DOHH2 (cell line): ENCODE data around the gene FGF11.

ENCODE experiments used
- H3F3A ChIP-seq: fragments of 200-600 bp; sonication (generic), shearing (Covaris generic); 2 replicates; pipeline ENCODE4 v1.6.0; 2016; ENCODE audit warnings: antibody characterized with exemption, mild to moderate bottlenecking; ENCODE audit not compliant: control insufficient read depth, insufficient read depth
- H3K27ac ChIP-seq: fragments of 200-600 bp; sonication (generic); 2 replicates; pipeline ENCODE4 v1.5.1; 2014; ENCODE audit warnings: low read depth, mild to moderate bottlenecking, low read length, moderate library complexity
- H3K27me3 ChIP-seq: fragments of 200-600 bp; sonication (generic); 2 replicates; pipeline ENCODE4 v1.6.1; 2014; ENCODE audit warnings: mild to moderate bottlenecking, low read length, mixed read lengths; ENCODE audit not compliant: control insufficient read depth
- H3K36me3 ChIP-seq: fragments of 200-600 bp; sonication (generic); 2 replicates; pipeline ENCODE4 v1.6.1; 2014; ENCODE audit warnings: mild to moderate bottlenecking, low read length, moderate library complexity, mixed read lengths; ENCODE audit not compliant: control insufficient read depth
- H3K4me1 ChIP-seq: fragments of 200-600 bp; sonication (generic); 2 replicates; pipeline ENCODE4 v1.6.1; 2014; ENCODE audit warnings: mild to moderate bottlenecking, low read length, mixed read lengths; ENCODE audit not compliant: control insufficient read depth
- H3K4me2 ChIP-seq: fragments of 200-600 bp; sonication (generic); 2 replicates; pipeline ENCODE4 v1.6.0; 2014; ENCODE audit warnings: mild to moderate bottlenecking, low read length, moderate library complexity
- H3K4me3 ChIP-seq: fragments of 200-600 bp; sonication (generic); 2 replicates; pipeline ENCODE4 v1.5.1; 2014; ENCODE audit warnings: mild to moderate bottlenecking, low read length, mixed read lengths
- H3K79me2 ChIP-seq: fragments of 200-600 bp; sonication (generic); 2 replicates; pipeline ENCODE4 v1.6.1; 2014; ENCODE audit warnings: mild to moderate bottlenecking, low read length, mixed read lengths; ENCODE audit not compliant: control insufficient read depth
- H3K9me2 ChIP-seq: fragments of 200-600 bp; sonication (generic); replicated peaks from 2 replicates; pipeline ENCODE4 v1.6.1; 2014; ENCODE audit warnings: mild to moderate bottlenecking, low read length, mixed read lengths; ENCODE audit not compliant: control insufficient read depth
- H3K9me3 ChIP-seq: fragments of 200-600 bp; sonication (generic); 2 replicates; pipeline ENCODE4 v1.6.1; 2014; ENCODE audit warnings: antibody characterized with exemption, low read length, mixed read lengths; ENCODE audit not compliant: control insufficient read depth, insufficient read depth
- H4K20me1 ChIP-seq: fragments of 200-600 bp; sonication (generic); 2 replicates; pipeline ENCODE4 v1.6.0; 2014; ENCODE audit warnings: low read depth, mild to moderate bottlenecking, antibody characterized with exemption, low read length, moderate library complexity; ENCODE audit not compliant: control insufficient read depth, insufficient read depth
- CTCF ChIP-seq: fragments of 200-600 bp; sonication (generic); IDR thresholded peaks from one replicate; pipeline ENCODE4 v1.5.1; 2014; ENCODE audit warnings: antibody characterized with exemption, mild to moderate bottlenecking, low read depth, low read length; ENCODE audit not compliant: poor library complexity, severe bottlenecking
- EZH2phosphoT487 ChIP-seq: fragments of 200-600 bp; sonication (generic); IDR thresholded peaks from 2 replicates; pipeline ENCODE4 v1.6.1; 2017; ENCODE audit warnings: borderline replicate concordance, mild to moderate bottlenecking, antibody characterized with exemption, low read length, moderate library complexity, mixed read lengths

Gene FGF11

DNA sequence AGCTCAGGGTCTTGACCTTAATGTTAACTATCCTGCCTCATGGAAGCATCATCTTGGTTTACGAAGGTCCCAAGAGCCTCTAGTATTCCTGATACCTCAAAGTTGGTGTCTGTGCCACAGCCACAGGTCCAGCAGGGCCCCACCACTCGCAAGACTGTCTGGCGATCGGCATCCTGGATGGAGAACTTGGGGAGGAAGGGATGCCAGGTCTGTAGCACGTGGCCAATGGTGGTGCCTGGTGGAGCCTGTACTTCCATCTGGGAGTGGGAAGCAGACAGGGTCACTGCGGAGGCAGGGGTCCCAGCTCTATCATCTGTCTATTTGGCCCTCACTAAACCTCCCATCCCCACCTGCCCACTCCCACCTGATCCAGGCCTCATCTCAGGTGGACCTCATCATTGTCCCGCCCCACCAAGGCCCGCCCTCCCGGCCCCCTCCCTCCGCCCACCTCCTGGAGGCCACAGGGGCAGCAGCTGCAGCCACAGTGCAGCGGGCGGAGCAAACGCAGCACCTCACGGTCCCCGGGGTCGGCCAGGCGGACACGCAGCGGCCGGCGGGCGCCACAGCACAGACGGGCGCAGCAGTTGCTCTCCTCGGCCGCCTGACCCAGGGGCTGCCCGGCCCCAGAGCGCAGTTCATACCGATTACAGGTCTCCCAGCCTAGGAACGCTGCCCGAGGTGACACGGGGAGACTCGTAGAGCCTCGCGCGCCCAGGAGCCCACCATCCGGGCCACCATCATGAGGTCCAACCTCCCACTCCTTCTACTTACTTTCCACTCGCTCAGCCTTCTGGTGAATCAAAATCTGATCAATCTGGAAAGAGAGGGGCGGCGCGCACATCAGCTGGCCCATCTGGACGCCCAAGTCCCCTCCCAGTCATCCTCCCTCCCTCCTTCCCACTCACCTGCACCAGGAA is 46.4 kb upstream of the FGF11 start:
- H3K9me3 ChIP-seq: no peaks in the 10 kb centered on the region
- peaks cover 4% of the 10 kb centered on the region; the same call in 1 of the 2 replicates for H3F3A ChIP-seq
- peak overlapping the region; percentile 90 for H3K4me2 ChIP-seq
- peaks cover 14% of the 10 kb centered on the region for H3K4me1 ChIP-seq
- H3K4me3 ChIP-seq: peak overlapping the region; percentile 83
- H3K79me2 ChIP-seq: peaks cover 6% of the 10 kb centered on the region; the same call in 1 of the 2 replicates
- H3K9me2 ChIP-seq: no peaks in the 10 kb centered on the region
- no peaks in the 10 kb centered on the region for H4K20me1 ChIP-seq
- no peaks in the 10 kb centered on the region for H3K36me3 ChIP-seq
- H3K27ac ChIP-seq: no peak overlapping the region
- H3K27me3 ChIP-seq: no peaks in the 10 kb centered on the region
- TF ChIP-seq CTCF (no peak), EZH2phosphoT487 (no peak)

- H3K9me3 ChIP-seq: no peaks in the 10 kb centered on the region
- H3K36me3 ChIP-seq: no peaks in the 10 kb centered on the region
- H3K4me3 ChIP-seq: peak overlapping the region; percentile 83
- no peak overlapping the region for H3K27ac ChIP-seq
- TF ChIP-seq EZH2phosphoT487 (no peak), CTCF (no peak)
- peaks cover 14% of the 10 kb centered on the region for H3K4me1 ChIP-seq
- no peaks in the 10 kb centered on the region for H3K9me2 ChIP-seq
- H3K27me3 ChIP-seq: no peaks in the 10 kb centered on the region
- no peaks in the 10 kb centered on the region for H4K20me1 ChIP-seq
- H3F3A ChIP-seq: peaks cover 4% of the 10 kb centered on the region; the same call in 1 of the 2 replicates
- peak overlapping the region; percentile 90 for H3K4me2 ChIP-seq
- H3K79me2 ChIP-seq: peaks cover 6% of the 10 kb centered on the region; the same call in 1 of the 2 replicates
Measured at GRCh38 chr17:7393613-7394451, 45.5 kb upstream of the FGF11 start.

DNA sequence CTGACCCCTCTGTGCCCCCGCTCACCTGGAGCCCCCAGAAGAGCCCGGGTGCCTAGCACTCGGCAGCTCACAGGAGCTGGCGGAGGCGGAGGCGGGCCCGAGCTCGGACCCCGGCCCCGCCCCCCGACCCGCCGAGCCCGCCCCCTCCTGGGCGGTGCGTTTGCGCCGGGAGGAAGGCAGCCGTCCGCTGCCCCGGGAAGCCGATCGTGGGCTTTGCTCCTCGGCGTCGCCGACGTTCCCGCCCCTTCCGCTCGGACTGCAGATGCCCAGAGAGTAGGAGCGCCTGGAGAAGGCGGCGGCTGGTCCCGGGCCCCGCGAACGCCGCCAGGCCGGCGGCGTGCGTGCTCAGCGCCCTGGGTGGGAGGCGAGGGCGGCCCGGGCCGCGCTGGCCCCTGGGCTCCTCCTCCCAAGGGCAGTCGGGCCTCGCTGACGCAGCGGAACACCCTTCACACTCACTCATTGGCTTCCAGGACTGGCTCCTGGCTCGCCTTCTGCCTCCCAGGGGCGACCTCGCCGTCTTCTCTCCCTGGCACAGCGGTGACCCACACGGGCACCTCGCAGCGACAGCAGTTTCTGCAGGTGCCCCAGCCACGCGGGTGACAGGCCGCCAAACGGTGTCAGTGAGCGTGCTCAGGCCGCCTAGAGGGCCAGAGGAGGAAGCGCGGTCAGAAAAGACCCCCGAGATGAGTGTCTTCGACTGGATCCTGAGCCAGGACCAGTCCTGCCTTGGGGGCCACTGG is 44.7 kb upstream of the FGF11 start, which contains the start of gene PLSCR3:
TSS of gene PLSCR3 (minus strand) at position 74 of the 740 bp plus-strand sequence. CDS start 415 bp downstream, outside the sequence.
- Histone ChIP-seq H3K27me3 (no peaks in the 10 kb centered on the region), H3K36me3 (no peaks in the 10 kb centered on the region), H3K9me3 (no peaks in the 10 kb centered on the region), H3K4me1 (peaks cover 14% of the 10 kb centered on the region), H4K20me1 (no peaks in the 10 kb centered on the region), H3K9me2 (no peaks in the 10 kb centered on the region), H3K4me2 (peak within 1 kb of the TSS; percentile 90), H3K79me2 (peaks cover 6% of the 10 kb centered on the region; the same call in 1 of the 2 replicates), H3K4me3 (peak within 1 kb of the TSS; percentile 83), H3K27ac (no peak within 1 kb of the TSS), H3F3A (peaks cover 7% of the 10 kb centered on the region)
- peak; percentile 52 for TF ChIP-seq CTCF
- TF ChIP-seq EZH2phosphoT487: no peak
